Naive B cell (primary cell): ENCODE results near the gene PITPNM3. TPM values are rescaled to one million over a fixed set of nuclear protein-coding genes. Genes with fewer than 3 reads are reported as not detected.
A peak's percentile ranks its signal among the peaks of the same experiment; 100 is the strongest.

Source experiments
- ATAC-seq, 2 donors: fragments of 150-1000 bp; cut with Tn5 transposase; 2 replicates each; pipeline ENCODE4 v1.10.0; 2021; ENCODE audit warnings: low read depth in 2 of 2, mild to moderate bottlenecking in 2 of 2, moderate library complexity in 2 of 2
- DNase-seq: peaks from one replicate; pipeline ENCODE4 v3.0.0; 2022
- H3K27ac Mint-ChIP-seq, 6 donors: one replicate each; pipeline ENCODE4 v1.8.0; 2020 to 2022; ENCODE audit warnings: mild to moderate bottlenecking in 6 of 6, mixed read lengths in 6 of 6, moderate library complexity in 5 of 6, inconsistent platforms in 2 of 6
- H3K27me3 Mint-ChIP-seq, 3 donors: one replicate each; pipeline ENCODE4 v1.8.0; 2021 to 2022; ENCODE audit warnings: mixed read lengths in 3 of 3, mild to moderate bottlenecking in 1 of 3
- H3K36me3 Mint-ChIP-seq, 2 donors: one replicate each; pipeline ENCODE4 v1.8.0; 2020 to 2022; ENCODE audit warnings: mixed read lengths in 2 of 2, inconsistent platforms in 1 of 2, mild to moderate bottlenecking in 1 of 2
- H3K4me1 Mint-ChIP-seq, 3 donors: one replicate each; pipeline ENCODE4 v1.8.0; 2020 to 2022; ENCODE audit warnings: mixed read lengths in 3 of 3, inconsistent platforms in 1 of 3, mild to moderate bottlenecking in 1 of 3, moderate library complexity in 1 of 3
- H3K4me3 Mint-ChIP-seq, 8 donors: one replicate each; pipeline ENCODE4 v1.8.0; 2020 to 2022; ENCODE audit warnings: mild to moderate bottlenecking in 8 of 8, mixed read lengths in 8 of 8, moderate library complexity in 8 of 8, inconsistent platforms in 2 of 8
- H3K9me3 Mint-ChIP-seq, 7 donors: one replicate each; pipeline ENCODE4 v1.8.0; 2020 to 2022; ENCODE audit warnings: mixed read lengths in 7 of 7, mild to moderate bottlenecking in 5 of 7, inconsistent platforms in 2 of 7, moderate library complexity in 1 of 7
- polyA plus RNA-seq, 6 donors: library from polyadenylated mRNA; unstranded; fragments of 300-500 nt; fragmentation: Illumina TruSeq; gene quantifications; one replicate each; pipeline ENCODE4 v1.2.3, GENCODE V29; 2021; ENCODE audit warnings: low read depth in 6 of 6

The PITPNM3 gene
- polyA plus RNA-seq, 6 donors from 2014 or later, result 0.04 to 0.12 (median 0.07) TPM; not detected in 3

GRCh38 chr17:6525731-6526130 is 30.6 kb downstream of the PITPNM3 start:
- Mint-ChIP-seq H3K36me3 (no peaks in the 10 kb centered on the region), H3K4me3 (no peak overlapping the region), H3K27me3 (peaks cover 3 to 7% (median 5%) of the 10 kb centered on the region in 3 donors), H3K9me3 (peaks cover 0 to 2% (median 0%) of the 10 kb centered on the region in 7 donors), H3K27ac (no peak overlapping the region), H3K4me1 (no peaks in the 10 kb centered on the region)
- DNase-seq (no peak), ATAC-seq (no peak)

- no peak for ATAC-seq
- Mint-ChIP-seq H3K27ac (peak overlapping the region in 1 of 6 donors; percentile 39), H3K36me3 (no peaks in the 10 kb centered on the region), H3K4me3 (no peak overlapping the region), H3K9me3 (peaks cover 0 to 3% (median 0%) of the 10 kb centered on the region in 7 donors), H3K4me1 (no peaks in the 10 kb centered on the region), H3K27me3 (peaks cover 3 to 7% (median 5%) of the 10 kb centered on the region in 3 donors)
- DNase-seq, result no peak
Measured at GRCh38 chr17:6525141-6525540, 31.2 kb downstream of the PITPNM3 start.

GRCh38 chr17:6524520-6524919 is 31.8 kb downstream of the PITPNM3 start:
- ATAC-seq, result no peak
- peaks cover 0 to 3% (median 0%) of the 10 kb centered on the region in 7 donors for H3K9me3 Mint-ChIP-seq
- H3K4me1 Mint-ChIP-seq, result no peaks in the 10 kb centered on the region
- no peaks in the 10 kb centered on the region for H3K36me3 Mint-ChIP-seq
- H3K4me3 Mint-ChIP-seq, result no peak overlapping the region
- no peak for DNase-seq
- peaks cover 3 to 7% (median 5%) of the 10 kb centered on the region in 3 donors for H3K27me3 Mint-ChIP-seq
- H3K27ac Mint-ChIP-seq, result no peak overlapping the region

- Mint-ChIP-seq H3K27ac (peak overlapping the region in 1 of 6 donors; percentile 40), H3K27me3 (peaks cover 3 to 6% (median 5%) of the 10 kb centered on the region in 3 donors), H3K36me3 (peaks cover 0 to under 1% of the 10 kb centered on the region in 2 donors), H3K9me3 (peaks cover 0 to 3% (median 0%) of the 10 kb centered on the region in 7 donors), H3K4me1 (no peaks in the 10 kb centered on the region), H3K4me3 (no peak overlapping the region)
- DNase-seq, result no peak
- ATAC-seq, result no peak
Measured at GRCh38 chr17:6523809-6524355, 32.5 kb downstream of the PITPNM3 start.

- peaks cover 0 to 3% (median 0%) of the 10 kb centered on the region in 7 donors for H3K9me3 Mint-ChIP-seq
- DNase-seq (no peak), ATAC-seq (no peak)
- peaks cover 2 to 6% (median 3%) of the 10 kb centered on the region in 3 donors for H3K27me3 Mint-ChIP-seq
- no peaks in the 10 kb centered on the region for H3K4me1 Mint-ChIP-seq
- H3K27ac Mint-ChIP-seq, result no peak overlapping the region
- H3K36me3 Mint-ChIP-seq, result peaks cover 0 to 6% of the 10 kb centered on the region in 2 donors
- H3K4me3 Mint-ChIP-seq, result no peak overlapping the region
Measured at GRCh38 chr17:6523330-6523729, 33.0 kb downstream of the PITPNM3 start.

GRCh38 chr17:6521586-6521985 is 34.8 kb downstream of the PITPNM3 start:
- Mint-ChIP-seq H3K36me3 (peaks cover 0 to 8% of the 10 kb centered on the region in 2 donors), H3K4me3 (no peak overlapping the region), H3K27ac (no peak overlapping the region), H3K27me3 (peaks cover 0 to 6% (median 3%) of the 10 kb centered on the region in 3 donors), H3K4me1 (peaks cover 0 to 4% (median 0%) of the 10 kb centered on the region in 3 donors), H3K9me3 (peaks cover 0 to 5% (median 0%) of the 10 kb centered on the region in 7 donors)
- ATAC-seq (no peak), DNase-seq (no peak)

GRCh38 chr17:6517062-6517461 is 39.3 kb downstream of the PITPNM3 start:
- Mint-ChIP-seq H3K4me1 (peaks cover 0 to 4% (median 2%) of the 10 kb centered on the region in 3 donors), H3K4me3 (no peak overlapping the region), H3K27ac (no peak overlapping the region), H3K27me3 (peaks cover 0 to 18% (median 0%) of the 10 kb centered on the region in 3 donors), H3K9me3 (peaks cover 0 to 5% (median 0%) of the 10 kb centered on the region in 7 donors), H3K36me3 (peaks cover 0 to 8% of the 10 kb centered on the region in 2 donors)
- ATAC-seq (no peak), DNase-seq (no peak)

- Mint-ChIP-seq H3K36me3 (peaks cover 0 to 8% of the 10 kb centered on the region in 2 donors), H3K4me3 (no peak overlapping the region), H3K27ac (no peak overlapping the region), H3K27me3 (peaks cover 0 to 18% (median 0%) of the 10 kb centered on the region in 3 donors), H3K4me1 (peaks cover 0 to 4% (median 2%) of the 10 kb centered on the region in 3 donors), H3K9me3 (peaks cover 0 to 3% (median 0%) of the 10 kb centered on the region in 7 donors)
- DNase-seq, result no peak
- no peak for ATAC-seq
Measured at GRCh38 chr17:6514371-6514770, 42.0 kb downstream of the PITPNM3 start.

GRCh38 chr17:6512552-6512951 is 43.8 kb downstream of the PITPNM3 start:
- peaks cover 0 to 21% (median 5%) of the 10 kb centered on the region in 3 donors for H3K27me3 Mint-ChIP-seq
- no peaks in the 10 kb centered on the region for H3K36me3 Mint-ChIP-seq
- H3K4me3 Mint-ChIP-seq, result no peak overlapping the region
- H3K4me1 Mint-ChIP-seq, result peaks cover 0 to 4% (median 2%) of the 10 kb centered on the region in 3 donors
- ATAC-seq (no peak), DNase-seq (no peak)
- H3K27ac Mint-ChIP-seq, result no peak overlapping the region
- H3K9me3 Mint-ChIP-seq, result peaks cover 0 to 3% (median 0%) of the 10 kb centered on the region in 7 donors

- ATAC-seq, result no peak
- Mint-ChIP-seq H3K27me3 (peaks cover 0 to 23% (median 5%) of the 10 kb centered on the region in 3 donors), H3K27ac (no peak overlapping the region), H3K9me3 (no peaks in the 10 kb centered on the region), H3K4me3 (no peak overlapping the region), H3K4me1 (no peaks in the 10 kb centered on the region), H3K36me3 (no peaks in the 10 kb centered on the region)
- no peak for DNase-seq
Measured at GRCh38 chr17:6510321-6510977, 45.9 kb downstream of the PITPNM3 start.

- ATAC-seq (no peak), DNase-seq (no peak)
- Mint-ChIP-seq H3K27ac (no peak overlapping the region), H3K27me3 (peaks cover 0 to 22% (median 5%) of the 10 kb centered on the region in 3 donors), H3K9me3 (no peaks in the 10 kb centered on the region), H3K4me3 (no peak overlapping the region), H3K4me1 (no peaks in the 10 kb centered on the region), H3K36me3 (no peaks in the 10 kb centered on the region)
Measured at GRCh38 chr17:6509921-6510320, 46.4 kb downstream of the PITPNM3 start.

GRCh38 chr17:6509031-6509771 is 47.2 kb downstream of the PITPNM3 start:
- Mint-ChIP-seq H3K4me1 (peaks cover 0 to 1% (median 0%) of the 10 kb centered on the region in 3 donors), H3K9me3 (no peaks in the 10 kb centered on the region), H3K36me3 (no peaks in the 10 kb centered on the region), H3K4me3 (no peak overlapping the region), H3K27me3 (peaks cover 0 to 18% (median 8%) of the 10 kb centered on the region in 3 donors), H3K27ac (no peak overlapping the region)
- no peak for DNase-seq
- ATAC-seq, result no peak

GRCh38 chr17:6508519-6509030 is 47.8 kb downstream of the PITPNM3 start:
- ATAC-seq (no peak), DNase-seq (no peak)
- H3K4me3 Mint-ChIP-seq, result no peak overlapping the region
- no peaks in the 10 kb centered on the region for H3K36me3 Mint-ChIP-seq
- no peaks in the 10 kb centered on the region for H3K9me3 Mint-ChIP-seq
- H3K27ac Mint-ChIP-seq, result no peak overlapping the region
- peaks cover 0 to 23% (median 14%) of the 10 kb centered on the region in 3 donors for H3K27me3 Mint-ChIP-seq
- H3K4me1 Mint-ChIP-seq, result peaks cover 0 to 5% (median 4%) of the 10 kb centered on the region in 3 donors
